Cortex of kidney (tissue), 1 donor: ENCODE measurements around the gene SSTR4.

Experiments
- DNase-seq: peaks from one replicate; lab custom pipeline; 2025; lab: John Stamatoyannopoulos, UW

The SSTR4 gene

DNA sequence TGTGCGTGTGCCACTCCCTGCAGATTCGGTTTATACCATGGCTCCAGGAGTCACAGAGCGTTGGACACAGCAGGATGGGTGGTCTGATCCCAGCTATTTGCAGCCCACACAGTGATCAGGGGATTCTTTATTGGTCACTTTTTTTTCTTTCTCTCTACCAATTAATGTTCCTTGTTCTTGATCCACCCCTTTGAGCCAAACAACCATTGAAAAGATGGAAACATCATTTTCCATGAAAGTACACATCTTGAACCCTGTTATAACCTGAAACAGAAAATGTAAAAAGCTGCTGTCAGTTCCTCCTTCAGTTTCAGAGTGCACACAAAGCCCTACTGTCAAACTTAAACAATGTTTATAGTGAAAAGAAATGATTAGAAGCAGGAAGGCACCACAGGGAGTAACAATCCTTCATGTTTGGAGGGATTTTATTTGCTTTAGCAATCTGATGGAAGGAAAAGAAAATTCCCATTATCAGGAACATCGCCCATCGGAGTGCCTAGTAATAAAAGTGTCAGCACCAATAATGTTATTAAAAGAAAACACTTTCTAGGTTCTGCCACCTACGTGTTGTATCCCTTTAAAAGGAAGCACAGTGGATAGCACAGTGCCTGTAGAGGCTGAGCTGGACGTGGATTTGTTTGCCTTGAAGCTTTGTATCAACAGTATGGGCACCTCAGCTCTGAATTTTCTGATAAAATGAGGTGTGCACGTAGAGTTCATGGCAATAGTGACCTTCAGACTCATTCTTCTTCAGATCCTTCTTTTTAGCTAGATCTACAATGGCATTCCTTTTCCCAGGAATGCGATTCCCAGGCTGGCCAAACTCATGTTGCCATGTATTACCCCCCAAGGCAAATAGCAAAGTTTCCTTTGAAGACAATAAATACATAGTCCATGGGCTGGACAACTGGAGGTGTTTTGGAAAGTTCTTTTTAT, 30.4 kb downstream of the SSTR4 start:
- DNase-seq = no peak

DNA sequence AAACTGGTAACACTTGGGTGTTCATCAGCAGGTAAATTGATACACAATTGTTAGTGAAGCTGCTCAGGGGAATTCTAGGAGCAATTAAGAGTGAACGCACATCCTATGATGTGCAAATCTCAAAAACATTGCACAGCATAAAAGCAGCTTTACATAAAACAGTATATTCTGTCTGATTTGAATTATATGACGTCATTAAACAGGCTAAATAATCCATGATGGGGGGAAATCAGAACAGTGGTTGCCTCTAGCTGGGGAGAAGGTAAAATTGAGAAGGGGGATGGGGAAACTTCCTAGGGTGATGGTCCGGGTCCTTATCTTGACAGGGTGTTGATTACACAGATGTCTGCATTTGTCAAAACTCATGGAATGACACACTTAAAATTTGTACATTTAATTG, 31.7 kb downstream of the SSTR4 start:
- DNase-seq = no peak

DNA sequence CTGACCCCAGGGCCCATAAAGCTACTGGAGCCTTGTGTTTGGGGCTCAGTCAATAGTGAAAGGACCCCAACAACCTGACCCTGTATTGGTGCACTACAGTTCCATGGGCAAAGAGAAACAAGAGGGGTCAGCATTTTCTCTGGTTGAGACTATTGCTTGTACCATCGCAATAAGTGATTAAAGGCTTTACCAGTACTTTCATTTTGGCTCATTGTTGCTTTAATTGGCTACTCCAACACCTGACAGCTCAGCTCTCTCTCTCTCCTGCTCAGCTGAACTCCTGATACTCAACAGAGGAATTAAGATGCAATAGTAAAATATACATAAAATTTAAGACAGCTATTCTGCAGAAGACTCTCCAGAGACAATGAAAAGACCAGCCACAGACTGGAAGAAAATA, 33.2 kb downstream of the SSTR4 start:
- no peak for DNase-seq

DNA sequence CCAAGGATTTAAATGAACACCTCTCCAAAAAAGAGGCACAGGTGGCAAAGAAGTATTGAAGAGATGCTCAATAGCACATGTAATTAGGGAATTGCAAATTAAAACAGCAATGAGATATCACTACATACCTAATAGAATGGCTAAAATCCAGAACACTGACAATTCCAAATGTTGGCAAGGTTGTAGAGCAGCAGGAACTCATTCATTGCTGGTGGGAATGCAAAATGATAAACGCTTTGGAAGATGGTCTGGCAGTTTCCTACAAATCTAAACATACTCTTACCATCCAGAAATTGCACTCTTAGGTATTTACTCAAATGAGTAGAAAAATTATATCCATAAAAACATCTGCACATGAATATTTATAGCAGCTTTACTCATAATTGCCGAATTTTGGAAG, 34.0 kb downstream of the SSTR4 start:
- no peak for DNase-seq

DNA sequence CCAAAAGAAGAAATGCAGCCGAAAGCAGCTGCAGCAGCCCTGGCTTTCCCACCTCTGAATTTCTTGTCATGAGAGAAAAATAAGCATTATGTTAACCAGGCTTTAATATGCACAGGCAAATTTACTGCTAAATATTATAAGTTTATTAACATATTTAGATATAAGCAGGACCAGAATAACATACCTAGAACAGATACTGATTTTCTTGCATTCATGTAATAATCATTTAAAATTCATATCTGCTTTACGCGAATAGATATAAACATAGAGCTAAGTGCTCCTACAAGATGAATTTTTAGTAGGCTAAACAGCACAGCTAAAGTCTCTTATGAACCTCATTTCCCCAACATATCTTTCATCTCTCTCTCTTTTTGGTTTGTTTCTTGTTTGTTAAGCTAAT, 36.3 kb downstream of the SSTR4 start:
- no peak for DNase-seq

DNA sequence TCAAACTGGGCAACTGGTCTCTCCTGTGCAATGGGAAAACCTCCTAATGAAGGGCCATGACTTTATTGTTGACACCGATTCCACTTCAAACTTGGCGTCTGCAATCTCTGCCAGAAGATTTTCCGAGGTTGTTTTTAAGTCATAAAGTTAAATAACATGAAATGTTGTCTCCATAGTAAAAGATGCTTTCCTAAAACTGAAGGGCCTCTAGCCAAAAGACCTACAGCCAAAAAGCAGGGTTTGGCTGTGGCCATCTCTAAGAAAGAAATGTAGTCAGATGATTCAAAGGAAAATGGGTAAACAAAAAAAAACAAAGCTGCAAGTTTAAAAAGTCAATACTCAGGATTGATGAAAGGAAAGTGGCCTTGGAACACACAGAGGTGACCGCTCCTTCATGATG, 36.9 kb downstream of the SSTR4 start:
- DNase-seq = no peak

DNA sequence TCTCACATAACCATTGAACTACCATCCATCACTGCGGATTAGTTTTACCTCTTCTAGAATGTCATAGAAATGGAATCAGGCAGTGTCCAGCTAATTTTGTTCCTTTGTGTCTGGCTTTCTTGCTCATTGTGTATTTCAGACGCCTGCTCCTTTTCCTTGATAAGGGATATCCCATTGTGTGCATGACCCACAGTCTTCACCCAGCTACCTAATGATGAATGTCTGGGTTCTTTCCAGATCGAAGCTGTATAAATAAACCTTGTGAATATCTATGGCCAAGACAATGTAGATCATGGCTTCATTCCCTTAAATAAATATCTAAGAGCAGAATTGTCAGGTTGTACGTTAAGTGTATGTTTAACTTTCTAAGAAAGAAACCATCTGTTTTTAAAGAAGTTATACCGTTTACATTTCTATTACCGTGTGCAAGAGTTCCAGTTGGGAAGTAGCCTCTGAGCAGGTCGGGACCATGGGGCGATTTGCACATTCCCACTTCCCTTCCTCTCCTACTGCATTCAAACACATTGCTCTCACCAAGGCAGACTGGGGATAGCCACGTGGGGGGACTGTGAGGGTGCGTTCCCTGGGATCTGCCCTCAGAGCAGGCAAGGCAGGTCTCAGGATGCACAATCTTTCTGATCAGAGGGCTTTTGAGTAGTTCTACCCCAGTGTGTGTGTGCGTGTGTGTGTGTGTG, 37.9 kb downstream of the SSTR4 start:
- DNase-seq = no peak

DNA sequence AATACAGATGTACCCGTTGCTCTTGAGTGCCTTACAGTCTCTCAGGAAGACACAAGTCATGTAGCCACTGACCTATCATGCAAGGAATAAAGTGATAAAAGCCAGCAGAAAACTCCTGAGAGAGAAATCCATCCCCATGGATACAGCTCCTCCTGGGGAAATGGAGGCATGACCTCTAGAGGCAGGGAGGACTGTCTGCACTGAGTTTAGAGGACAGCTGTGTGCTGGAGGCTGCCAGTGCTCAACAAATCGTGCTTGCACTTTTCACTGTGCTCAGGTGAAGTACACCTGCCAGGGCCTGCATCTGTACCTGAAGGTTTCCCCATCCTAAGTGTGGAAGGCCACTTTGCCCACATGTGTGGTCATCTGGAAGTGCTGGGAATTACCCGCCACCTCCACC, 38.9 kb downstream of the SSTR4 start:
- no peak for DNase-seq

DNA sequence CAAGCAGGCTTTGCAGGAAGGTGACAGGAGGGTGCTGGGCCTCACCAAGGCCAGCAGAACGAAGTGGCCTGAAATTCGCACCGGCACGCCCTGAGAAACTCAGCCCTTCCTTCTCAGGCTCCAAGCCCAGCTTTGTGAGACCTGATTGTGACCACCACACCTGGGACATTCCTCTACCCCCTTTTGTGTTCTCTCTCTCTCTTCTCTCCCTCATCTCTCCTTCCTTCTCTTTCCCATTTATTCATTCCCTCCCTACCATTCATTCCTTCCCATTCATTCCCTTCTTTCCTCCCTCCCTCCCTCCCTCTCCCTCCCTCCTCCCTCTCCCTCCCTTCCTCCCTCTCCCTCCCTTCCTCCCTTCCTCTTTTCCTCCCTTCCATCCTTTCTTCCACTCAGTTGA, 42.2 kb downstream of the SSTR4 start:
- no peak for DNase-seq

DNA sequence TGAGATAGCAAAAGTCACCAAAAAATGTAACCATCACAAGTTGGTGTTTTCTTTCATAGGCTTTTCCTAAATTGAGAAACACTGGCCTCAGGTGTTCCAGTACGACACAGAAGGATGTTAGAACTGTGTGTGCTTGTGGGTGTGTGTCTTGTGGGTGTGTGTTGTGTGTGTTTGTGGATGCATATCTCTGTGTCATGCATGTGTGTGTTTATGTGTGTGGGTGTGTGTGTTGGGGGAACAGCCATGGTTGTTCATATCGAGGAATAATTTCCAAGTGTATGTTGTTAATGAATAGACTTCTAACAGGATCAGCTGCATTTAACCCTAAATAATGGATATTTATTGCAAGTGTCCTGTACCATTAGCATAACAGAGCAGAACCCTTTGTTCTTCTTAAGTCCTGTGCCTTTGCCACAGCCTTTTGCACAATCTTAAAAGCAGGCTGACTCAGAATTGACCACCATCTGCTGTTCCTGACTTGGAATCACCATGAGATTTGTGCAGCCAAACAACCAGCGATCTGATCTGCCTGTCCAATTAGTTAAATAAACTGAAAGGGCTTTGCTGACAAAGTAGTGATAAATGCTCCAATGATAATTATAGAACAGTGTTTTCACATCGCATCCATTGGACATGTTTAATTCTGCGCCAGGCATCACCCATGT, 43.4 kb downstream of the SSTR4 start:
- DNase-seq = no peak

DNA sequence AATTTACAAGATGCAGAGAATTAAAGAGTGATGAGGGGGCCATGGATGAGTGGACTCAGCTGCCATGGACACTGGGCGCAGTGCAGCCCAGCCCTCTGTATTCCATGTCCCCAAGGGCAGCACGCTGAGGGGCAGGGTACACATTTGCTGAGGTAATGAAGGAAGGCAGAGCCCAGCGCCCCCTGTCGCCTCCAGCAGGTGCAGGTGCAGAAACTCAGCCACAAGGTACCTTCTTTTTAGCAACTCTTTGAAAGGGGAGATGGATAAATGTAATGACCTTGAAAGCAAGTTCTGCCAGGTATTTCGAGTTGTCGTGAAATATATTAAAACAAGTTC, 43.9 kb downstream of the SSTR4 start:
- DNase-seq = no peak

DNA sequence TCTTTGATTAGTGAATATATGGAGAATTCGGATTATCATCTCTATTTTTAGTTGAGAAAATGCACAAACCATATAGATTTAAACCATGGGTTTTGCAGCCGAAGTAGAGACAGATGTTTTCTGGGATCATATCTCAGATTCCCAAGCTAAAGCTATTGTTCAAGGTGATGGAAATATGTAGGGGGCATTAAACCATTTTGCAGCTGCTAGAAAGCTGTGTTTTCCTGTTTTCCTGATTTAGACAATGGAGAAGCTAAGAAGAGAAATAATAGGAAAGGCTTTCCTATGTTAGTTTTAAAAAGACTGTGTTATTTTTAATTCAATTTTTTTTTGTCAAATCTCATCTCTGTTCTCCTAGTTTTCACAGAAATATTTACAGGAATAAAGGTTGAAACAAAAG, 44.8 kb downstream of the SSTR4 start:
- DNase-seq = no peak

DNA sequence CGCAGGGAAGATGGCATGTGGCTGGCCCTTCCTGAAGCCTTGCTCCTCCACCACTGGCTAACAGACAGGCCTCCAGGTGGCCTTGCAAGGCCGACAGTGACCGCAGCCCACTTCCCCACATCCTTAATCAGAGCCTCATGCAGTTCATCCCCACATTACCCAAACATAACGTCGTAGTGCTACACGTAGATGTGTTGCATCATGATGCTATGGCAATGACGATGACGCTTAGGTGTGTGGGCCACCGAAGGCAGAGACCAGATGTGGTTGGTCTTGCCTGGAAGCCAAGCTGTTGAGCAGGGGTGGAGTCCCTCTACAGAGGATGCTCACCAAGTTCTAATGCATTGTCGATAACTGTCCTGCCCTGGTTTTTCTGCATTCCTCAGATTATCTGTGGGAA, 45.4 kb downstream of the SSTR4 start:
- no peak for DNase-seq

DNA sequence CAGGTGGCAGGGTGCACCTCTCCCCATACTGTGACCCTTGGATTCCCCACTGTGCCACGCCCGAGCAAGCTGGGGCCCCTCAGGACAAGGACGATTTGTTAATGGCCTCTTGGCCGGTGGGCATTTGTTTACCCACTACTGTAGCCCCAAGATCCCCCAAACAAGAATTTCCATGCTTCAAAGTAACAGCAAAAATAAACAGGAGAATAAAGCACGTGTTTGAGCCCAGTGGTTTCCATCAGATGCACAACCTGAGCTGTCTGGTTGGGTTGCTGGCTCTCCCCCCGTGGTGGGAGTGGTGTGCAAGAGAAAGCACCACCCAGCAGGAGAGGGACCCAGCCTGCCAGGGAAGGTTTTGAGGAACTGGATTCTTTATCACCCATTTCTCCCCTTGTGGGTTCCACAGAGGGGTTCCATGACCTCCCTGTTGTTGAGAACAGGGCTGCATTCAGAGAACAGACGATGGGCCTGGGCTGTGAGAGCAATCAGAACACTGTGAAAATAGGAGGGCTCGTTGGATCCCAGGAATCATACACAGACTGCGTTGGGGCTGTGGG, 46.2 kb downstream of the SSTR4 start:
- DNase-seq = no peak

DNA sequence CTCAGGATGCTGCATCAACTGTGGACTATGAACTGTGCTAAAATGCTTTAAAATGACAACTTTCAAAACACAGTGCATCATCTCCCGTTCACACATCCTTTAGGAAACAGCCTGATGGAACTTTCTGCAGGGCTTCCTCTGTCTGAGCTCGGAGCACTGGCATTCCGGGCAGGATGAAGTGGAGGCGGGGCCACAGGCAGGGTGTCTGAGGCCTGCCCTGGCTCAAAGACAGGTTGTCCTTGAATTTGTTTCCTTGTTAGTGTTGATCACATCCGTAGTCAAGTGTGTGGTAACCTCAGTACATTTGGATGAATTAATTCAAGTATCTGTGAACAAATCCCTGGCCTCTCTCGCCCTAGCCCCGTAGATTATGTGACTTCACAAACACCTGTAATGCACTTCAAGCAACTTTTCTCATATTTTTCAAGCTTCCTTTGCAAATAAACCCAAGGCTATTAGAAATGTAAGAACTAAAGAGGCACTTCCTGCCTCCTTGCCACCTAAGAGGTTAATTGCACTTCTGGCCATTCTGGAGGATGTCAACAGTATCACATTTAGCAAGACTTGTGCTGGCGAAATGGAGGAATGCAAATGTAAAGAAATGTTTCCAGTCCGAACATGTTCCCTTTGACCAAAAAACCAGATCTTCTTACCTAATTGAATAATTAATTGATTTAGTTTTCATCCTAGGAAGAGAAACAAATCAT, 47.9 kb downstream of the SSTR4 start:
- no peak for DNase-seq

DNA sequence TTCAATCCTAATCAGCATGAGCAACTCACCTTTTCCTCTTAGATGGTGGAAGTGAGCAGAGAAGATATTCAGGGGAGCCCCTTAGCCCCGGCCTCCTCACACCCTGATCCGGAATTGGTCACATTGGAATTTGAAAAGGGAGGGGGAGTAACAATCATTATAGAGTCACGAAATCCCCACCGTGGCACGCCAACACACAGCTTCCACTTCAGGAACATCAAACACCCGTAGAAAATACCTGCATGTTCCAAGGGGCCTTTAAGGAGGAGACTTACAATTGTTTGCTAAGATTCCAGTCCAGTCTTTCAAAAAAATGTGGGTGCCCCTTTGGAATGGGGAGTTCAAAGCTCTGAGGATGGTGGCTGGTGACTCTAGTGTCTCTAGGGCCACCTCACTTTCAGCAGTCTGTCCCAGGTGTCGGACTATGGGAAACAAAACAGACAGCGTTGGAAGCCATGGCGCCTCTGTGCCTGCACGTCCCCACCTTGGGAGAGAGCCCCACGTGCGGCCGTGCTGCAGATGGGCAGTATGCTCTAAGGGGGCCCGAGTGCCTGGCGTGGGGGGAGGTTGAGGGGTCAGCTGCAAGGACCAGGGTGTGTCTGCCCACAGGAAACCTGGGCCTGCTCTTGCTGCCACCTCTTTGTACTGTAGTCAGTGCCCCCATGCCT, 48.6 kb downstream of the SSTR4 start:
- no peak for DNase-seq

DNA sequence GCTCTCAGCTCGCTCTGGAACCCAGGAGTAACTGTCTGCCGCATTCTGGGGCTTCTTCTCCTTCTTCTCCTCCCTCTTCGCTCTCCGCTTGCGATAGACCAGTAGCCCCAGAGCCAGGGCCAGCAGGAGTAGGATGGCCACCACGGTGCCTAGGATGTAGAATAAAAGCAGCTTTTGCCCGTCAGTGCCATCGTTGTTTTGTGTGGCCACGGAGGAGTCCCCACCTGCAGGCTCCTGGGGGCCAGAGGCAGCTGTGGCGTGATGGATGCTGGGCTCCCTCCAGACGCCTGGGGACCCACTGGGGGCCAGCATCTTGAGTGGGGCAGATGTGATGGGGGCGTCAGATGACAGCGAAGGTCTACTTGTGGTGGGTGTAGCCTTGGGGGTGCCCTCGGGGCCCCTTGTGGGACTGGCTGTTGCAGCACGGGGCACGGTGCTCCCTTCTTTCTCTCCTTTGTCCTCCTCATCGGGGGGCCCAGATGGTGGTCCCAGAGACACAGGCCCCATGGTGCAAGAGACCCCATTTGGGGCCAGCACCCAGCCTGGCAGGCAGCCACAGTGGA, 49.3 kb downstream of the SSTR4 start:
- no peak for DNase-seq

DNA sequence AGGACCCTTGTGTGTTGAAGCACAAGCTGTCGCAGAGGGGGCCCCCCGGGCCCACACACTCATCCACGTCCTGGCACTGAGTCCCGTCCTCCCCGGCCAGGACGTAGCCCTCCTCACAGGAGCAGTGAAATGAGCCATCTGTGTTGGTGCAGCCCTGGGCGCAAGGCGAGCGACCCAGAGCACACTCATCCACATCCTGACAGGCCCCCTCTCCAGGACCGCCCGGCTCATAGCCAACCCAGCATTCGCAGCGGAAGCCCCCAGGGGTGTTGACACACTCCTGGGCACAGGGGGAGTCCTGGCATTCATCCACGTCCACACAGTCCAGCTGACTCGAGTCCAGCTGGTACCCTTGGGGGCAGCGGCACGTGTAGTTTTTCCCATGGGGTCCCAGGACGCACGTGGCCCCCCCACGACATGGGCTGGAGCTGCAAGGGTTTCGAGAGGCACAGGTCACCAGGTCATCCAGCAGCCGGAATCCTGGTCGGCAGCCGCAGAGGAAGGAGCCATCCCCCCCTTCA, 49.8 kb downstream of the SSTR4 start:
- DNase-seq = no peak

DNA sequence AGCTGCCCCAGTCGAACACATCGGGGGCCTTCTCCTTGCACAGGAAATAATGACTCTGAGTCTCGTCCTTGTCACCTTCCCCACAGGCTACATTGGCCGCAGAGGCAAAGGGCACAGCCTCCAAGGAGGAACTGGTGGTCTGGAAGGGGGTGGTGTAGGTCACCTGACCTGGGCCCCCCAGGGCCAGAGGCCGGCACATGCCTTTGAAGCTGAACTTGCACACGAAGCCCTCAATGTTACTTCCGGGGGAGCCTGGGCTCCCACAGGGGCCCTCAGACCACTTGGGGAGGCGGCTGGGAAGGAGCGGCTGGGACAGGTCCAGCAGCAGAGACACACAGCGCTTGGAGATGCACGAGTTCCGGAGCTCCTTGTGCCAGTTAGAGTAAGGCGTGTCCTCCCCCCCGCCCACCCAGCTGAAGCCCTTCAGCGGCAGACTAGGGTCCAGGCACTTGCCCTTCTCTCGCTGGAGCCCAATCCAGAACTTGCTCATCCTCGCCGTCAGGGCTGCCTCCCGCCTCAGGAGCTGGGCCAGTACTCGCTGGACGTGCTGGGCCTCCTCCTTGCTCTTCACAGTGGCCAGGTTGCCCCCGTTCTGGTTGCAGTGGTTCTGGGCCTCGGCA, 50.4 kb downstream of the SSTR4 start:
- DNase-seq = no peak

DNA sequence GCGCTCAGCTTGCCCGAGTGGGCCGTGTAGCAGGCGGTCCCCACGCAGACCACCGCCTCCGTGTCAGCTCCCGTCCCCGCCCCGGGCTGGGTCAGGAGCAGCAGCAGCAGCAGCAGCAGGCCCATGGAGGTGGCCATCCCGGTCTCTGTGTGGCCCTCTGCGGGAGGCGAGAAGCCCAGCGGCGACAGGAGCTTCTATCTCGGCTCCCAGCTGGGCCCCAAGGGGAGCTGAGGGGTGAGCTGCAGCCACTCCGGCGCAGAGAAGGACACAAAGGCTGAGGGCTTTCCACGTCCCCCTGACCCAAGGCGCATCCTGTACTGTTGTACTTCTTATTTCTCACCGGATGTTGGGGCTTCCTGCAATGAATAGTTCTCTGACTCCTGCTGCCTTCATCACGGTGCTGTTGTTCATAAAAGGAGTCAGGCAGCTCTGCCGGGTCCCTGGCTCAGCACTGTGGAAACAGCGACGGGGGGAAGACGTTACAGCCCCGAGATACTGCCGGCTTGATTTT, 51.0 kb downstream of the SSTR4 start, which contains the start of gene CD93:
CD93 (minus strand) TSS at position 269 of the 511 bp plus-strand sequence; CDS start at position 137, 132 bp downstream.
- no peak for DNase-seq
